SK-N-SH (cell line): ENCODE results near the gene DPM2. TPM values are rescaled to one million over a fixed set of nuclear protein-coding genes. Genes with fewer than 3 reads are reported as not detected.

Experiments
- CTCF ChIA-PET: fragments of 300-600, 350-600 bp; formaldehyde crosslinking; extraction: SDS; loops from one replicate; lab custom pipeline; 2021; lab: Yijun Ruan, JAX
- POLR2A ChIA-PET: fragments of 350-600 bp; sonication (Branson Sonifier 250); formaldehyde crosslinking; extraction: SDS; loops from one replicate; lab custom pipeline; 2020; ENCODE audit warnings: antibody characterized with exemption, inconsistent platforms; lab: Yijun Ruan, JAX
- DNase-seq: peaks from one replicate; pipeline ENCODE4 v3.0.0; 2012
- H2AFZ ChIP-seq: fragments of 200-600 bp; sonication (generic); 2 replicates; pipeline ENCODE4 v1.8.1; 2016; ENCODE audit warnings: antibody characterized with exemption, mild to moderate bottlenecking, low read depth
- H3F3A ChIP-seq: fragments of 200-600 bp; sonication (generic); replicated peaks from 2 replicates; pipeline ENCODE3; 2016; ENCODE audit warnings: antibody characterized with exemption, mild to moderate bottlenecking; ENCODE audit not compliant: insufficient read depth
- H3K27ac ChIP-seq, 2 experiments: fragments of 200-500 bp in 1 of 2; fragments of 200-600 bp in 1 of 2; sonication (Bioruptor generic) in 1 of 2; sonication (generic), shearing (Covaris generic) in 1 of 2; 2 replicates each; pipeline versions ENCODE4 v1.5.1 to v1.6.1; 2014 to 2016; ENCODE audit warnings: low read depth in 2 of 2, inconsistent platforms in 1 of 2, low read length in 1 of 2, mild to moderate bottlenecking in 1 of 2, mixed read lengths in 1 of 2
- H3K27me3 ChIP-seq: fragments of 200-600 bp; sonication (generic), shearing (Covaris generic); 2 replicates; pipeline ENCODE4 v1.6.1; 2016; ENCODE audit warnings: mixed run types; ENCODE audit not compliant: insufficient read depth
- H3K36me3 ChIP-seq, 2 experiments: fragments of 200-500 bp in 1 of 2; fragments of 200-600 bp in 1 of 2; sonication (Bioruptor generic) in 1 of 2; sonication (generic) in 1 of 2; replicated peaks in 1 of 2; 2 replicates each; pipeline versions ENCODE3 to v1.5.1; 2014 to 2016; ENCODE audit warnings: low read length in 1 of 2, mild to moderate bottlenecking in 1 of 2; ENCODE audit not compliant: insufficient read depth in 2 of 2, control insufficient read depth in 1 of 2
- H3K4me1 ChIP-seq, 2 experiments: fragments of 200-500 bp in 1 of 2; fragments of 200-600 bp in 1 of 2; sonication (Bioruptor generic) in 1 of 2; sonication (generic), shearing (Covaris generic) in 1 of 2; 2 replicates each; pipeline versions ENCODE4 v1.5.1 to v1.6.1; 2014 to 2016; ENCODE audit warnings: low read depth in 1 of 2, low read length in 1 of 2, mixed run types in 1 of 2; ENCODE audit not compliant: insufficient read depth in 2 of 2, control insufficient read depth in 1 of 2
- H3K4me2 ChIP-seq: fragments of 200-600 bp; sonication (generic), shearing (Covaris generic); 2 replicates; pipeline ENCODE4 v1.6.1; 2017; ENCODE audit warnings: mixed run types
- H3K4me3 ChIP-seq, 2 experiments: fragments of 200-500 bp in 1 of 2; fragments of 200-600 bp in 1 of 2; sonication (Bioruptor generic) in 1 of 2; sonication (generic), shearing (Covaris generic) in 1 of 2; 2 replicates each; pipeline versions ENCODE4 v1.5.1 to v1.8.1; 2014 to 2016; ENCODE audit warnings: low read depth in 2 of 2, inconsistent platforms in 1 of 2, low read length in 1 of 2, mild to moderate bottlenecking in 1 of 2, mixed read lengths in 1 of 2, moderate library complexity in 1 of 2
- H3K79me2 ChIP-seq: fragments of 200-600 bp; sonication (generic); 2 replicates; pipeline ENCODE4 v1.8.1; 2017; ENCODE audit warnings: mild to moderate bottlenecking; ENCODE audit not compliant: insufficient read depth
- H3K9ac ChIP-seq: fragments of 200-600 bp; sonication (generic); 2 replicates; pipeline ENCODE4 v1.6.1; 2017; ENCODE audit warnings: mixed run types
- H3K9me2 ChIP-seq: fragments of 200-600 bp; sonication (generic); 2 replicates; pipeline ENCODE4 v1.6.1; 2017; ENCODE audit warnings: mixed run types
- H3K9me3 ChIP-seq: fragments of 200-600 bp; sonication (generic); 2 replicates; pipeline ENCODE4 v1.6.1; 2017; ENCODE audit warnings: mixed run types, mild to moderate bottlenecking, moderate library complexity
- H4K20me1 ChIP-seq: fragments of 200-600 bp; sonication (generic); 2 replicates; pipeline ENCODE4 v1.6.1; 2017; ENCODE audit warnings: mild to moderate bottlenecking, mixed run types; ENCODE audit not compliant: insufficient read depth
- FOSL2 ChIP-seq: IDR thresholded peaks from 2 replicates; pipeline ENCODE4 v1.4.0; 2012; ENCODE audit warnings: low read depth, mild to moderate bottlenecking, moderate library complexity, borderline replicate concordance
- FOXJ3 ChIP-seq: sonication (generic); formaldehyde crosslinking; IDR thresholded peaks from 2 replicates; pipeline ENCODE4 v1.5.1; 2020; ENCODE audit warnings: mild to moderate bottlenecking, missing genetic modification reagents
- FOXM1 ChIP-seq: IDR thresholded peaks from 2 replicates; pipeline ENCODE4 v1.4.0; 2012; ENCODE audit warnings: low read depth, mild to moderate bottlenecking
- JUND ChIP-seq: IDR thresholded peaks from 2 replicates; pipeline ENCODE4 v1.4.0; 2012
- RXRA ChIP-seq: IDR thresholded peaks from 2 replicates; pipeline ENCODE4 v1.4.0; 2012; ENCODE audit warnings: low read depth, mild to moderate bottlenecking, borderline replicate concordance
- SIN3A ChIP-seq: IDR thresholded peaks from 2 replicates; pipeline ENCODE4 v1.6.1; 2012; ENCODE audit warnings: low read depth, mild to moderate bottlenecking, low read length, moderate library complexity, borderline replicate concordance
- SMC3 ChIP-seq: IDR thresholded peaks from 2 replicates; pipeline ENCODE4 v1.6.1; 2012; ENCODE audit warnings: low read depth, low read length, improper control_type of control experiment
- TAF1 ChIP-seq: IDR thresholded peaks from 2 replicates; pipeline ENCODE4 v1.6.1; 2012; ENCODE audit warnings: low read depth, mild to moderate bottlenecking, low read length, moderate library complexity, borderline replicate concordance
- TCF12 ChIP-seq: IDR thresholded peaks from 2 replicates; pipeline ENCODE4 v1.4.0; 2012
- WGBS: methylation state at CpG from one replicate; pipeline ENCODE4 v1.1.6; 2017; ENCODE audit warnings: low lambda C conversion rate; 5-methylcytosine and 5-hydroxymethylcytosine counted together
- polyA plus RNA-seq, 3 experiments: library from polyadenylated mRNA; depleted of rRNA; stranded (reverse); fragments of >200 nt; gene quantifications; 2 replicates each; pipeline ENCODE4 v1.2.3, GENCODE V29; 2012
- TF ChIP-seq, protein P1 (sequence below): IDR thresholded peaks from 2 replicates; pipeline ENCODE4 v1.6.1; 2012; ENCODE audit warnings: mild to moderate bottlenecking, low read depth, low read length, moderate library complexity
- TF ChIP-seq, protein P2 (sequence below): IDR thresholded peaks from 2 replicates; pipeline ENCODE4 v1.4.0; 2012; ENCODE audit warnings: low read depth, borderline replicate concordance
- TF ChIP-seq, protein P3 (sequence below): fragments of 200-600 bp; sonication (generic); IDR thresholded peaks from 2 replicates; pipeline ENCODE4 v1.6.1; 2017; ENCODE audit warnings: antibody characterized with exemption, mild to moderate bottlenecking, moderate library complexity
- TF ChIP-seq, protein P4 (sequence below): IDR thresholded peaks from 2 replicates; pipeline ENCODE4; 2012
- TF ChIP-seq, protein P5 (sequence below): fragments of 150-350 bp; IDR thresholded peaks from 2 replicates; pipeline ENCODE4 v1.6.1; 2017; ENCODE audit warnings: antibody characterized with exemption, low read length, low read depth, borderline replicate concordance
- TF ChIP-seq, protein P6 (sequence below): fragments of 150-350 bp; IDR thresholded peaks from 2 replicates; pipeline ENCODE4 v1.6.1; 2016; ENCODE audit warnings: mild to moderate bottlenecking, low read depth, low read length

The DPM2 gene
- polyA plus RNA-seq, 1 of the 3 experiments (the other 2 are of a cell fraction) = 106 TPM

DNA sequence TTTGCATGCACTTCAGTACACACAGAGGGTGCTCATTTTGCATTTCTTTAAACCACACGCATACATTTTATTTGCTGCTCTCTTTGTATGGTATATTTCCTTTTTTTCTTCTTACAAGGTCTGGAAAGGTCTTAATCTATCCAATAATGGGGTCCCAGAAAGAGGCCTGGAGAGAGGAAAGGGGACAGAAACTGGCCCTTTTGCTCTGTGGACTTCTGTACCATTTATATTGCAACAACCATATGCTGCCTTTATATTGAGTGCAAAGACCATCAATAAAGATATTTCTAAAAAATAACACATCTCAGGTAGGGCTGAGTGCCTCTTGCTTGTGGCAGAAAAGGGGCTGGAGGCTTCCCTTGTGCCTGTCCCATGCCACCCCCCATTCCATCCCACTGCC lies 15.5 kb upstream of the DPM2 start:
- Histone ChIP-seq H3K36me3 (peaks cover 0 to 3% of the 10 kb centered on the region in 2 experiments), H3K4me1 (peaks cover 0 to 60% of the 10 kb centered on the region in 2 experiments; a peak in 2 of 4 replicates), H3K9ac (no peak overlapping the region), H2AFZ (no peak overlapping the region), H3K27me3 (no peaks in the 10 kb centered on the region), H4K20me1 (peaks cover 51% of the 10 kb centered on the region), H3F3A (no peaks in the 10 kb centered on the region), H3K4me3 (no peak overlapping the region), H3K27ac (no peak overlapping the region), H3K9me2 (no peaks in the 10 kb centered on the region), H3K4me2 (no peak overlapping the region), H3K9me3 (no peaks in the 10 kb centered on the region), H3K79me2 (peaks cover 58% of the 10 kb centered on the region)
- ChIA-PET CTCF (interaction anchor here (0.6 to 9.9 kb wide), 6 partner anchors 10 to 1635 kb away, joined by 3 to 125 read pairs (median 15); no protein-coding TSS in a partner anchor), POLR2A (interaction anchor here (0.5 kb wide), 1 partner anchor 99 kb away, joined by 3 read pairs; no protein-coding TSS in a partner anchor)
- TF ChIP-seq SMC3 = no peak
- TF ChIP-seq, protein P1, sequence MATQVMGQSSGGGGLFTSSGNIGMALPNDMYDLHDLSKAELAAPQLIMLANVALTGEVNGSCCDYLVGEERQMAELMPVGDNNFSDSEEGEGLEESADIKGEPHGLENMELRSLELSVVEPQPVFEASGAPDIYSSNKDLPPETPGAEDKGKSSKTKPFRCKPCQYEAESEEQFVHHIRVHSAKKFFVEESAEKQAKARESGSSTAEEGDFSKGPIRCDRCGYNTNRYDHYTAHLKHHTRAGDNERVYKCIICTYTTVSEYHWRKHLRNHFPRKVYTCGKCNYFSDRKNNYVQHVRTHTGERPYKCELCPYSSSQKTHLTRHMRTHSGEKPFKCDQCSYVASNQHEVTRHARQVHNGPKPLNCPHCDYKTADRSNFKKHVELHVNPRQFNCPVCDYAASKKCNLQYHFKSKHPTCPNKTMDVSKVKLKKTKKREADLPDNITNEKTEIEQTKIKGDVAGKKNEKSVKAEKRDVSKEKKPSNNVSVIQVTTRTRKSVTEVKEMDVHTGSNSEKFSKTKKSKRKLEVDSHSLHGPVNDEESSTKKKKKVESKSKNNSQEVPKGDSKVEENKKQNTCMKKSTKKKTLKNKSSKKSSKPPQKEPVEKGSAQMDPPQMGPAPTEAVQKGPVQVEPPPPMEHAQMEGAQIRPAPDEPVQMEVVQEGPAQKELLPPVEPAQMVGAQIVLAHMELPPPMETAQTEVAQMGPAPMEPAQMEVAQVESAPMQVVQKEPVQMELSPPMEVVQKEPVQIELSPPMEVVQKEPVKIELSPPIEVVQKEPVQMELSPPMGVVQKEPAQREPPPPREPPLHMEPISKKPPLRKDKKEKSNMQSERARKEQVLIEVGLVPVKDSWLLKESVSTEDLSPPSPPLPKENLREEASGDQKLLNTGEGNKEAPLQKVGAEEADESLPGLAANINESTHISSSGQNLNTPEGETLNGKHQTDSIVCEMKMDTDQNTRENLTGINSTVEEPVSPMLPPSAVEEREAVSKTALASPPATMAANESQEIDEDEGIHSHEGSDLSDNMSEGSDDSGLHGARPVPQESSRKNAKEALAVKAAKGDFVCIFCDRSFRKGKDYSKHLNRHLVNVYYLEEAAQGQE = no peak
- TF ChIP-seq JUND = no peak
- no peak for TF ChIP-seq FOXJ3
- TF ChIP-seq, protein P2, sequence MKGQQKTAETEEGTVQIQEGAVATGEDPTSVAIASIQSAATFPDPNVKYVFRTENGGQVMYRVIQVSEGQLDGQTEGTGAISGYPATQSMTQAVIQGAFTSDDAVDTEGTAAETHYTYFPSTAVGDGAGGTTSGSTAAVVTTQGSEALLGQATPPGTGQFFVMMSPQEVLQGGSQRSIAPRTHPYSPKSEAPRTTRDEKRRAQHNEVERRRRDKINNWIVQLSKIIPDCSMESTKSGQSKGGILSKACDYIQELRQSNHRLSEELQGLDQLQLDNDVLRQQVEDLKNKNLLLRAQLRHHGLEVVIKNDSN = no peak
- TF ChIP-seq SIN3A = no peak
- TF ChIP-seq, protein P3, sequence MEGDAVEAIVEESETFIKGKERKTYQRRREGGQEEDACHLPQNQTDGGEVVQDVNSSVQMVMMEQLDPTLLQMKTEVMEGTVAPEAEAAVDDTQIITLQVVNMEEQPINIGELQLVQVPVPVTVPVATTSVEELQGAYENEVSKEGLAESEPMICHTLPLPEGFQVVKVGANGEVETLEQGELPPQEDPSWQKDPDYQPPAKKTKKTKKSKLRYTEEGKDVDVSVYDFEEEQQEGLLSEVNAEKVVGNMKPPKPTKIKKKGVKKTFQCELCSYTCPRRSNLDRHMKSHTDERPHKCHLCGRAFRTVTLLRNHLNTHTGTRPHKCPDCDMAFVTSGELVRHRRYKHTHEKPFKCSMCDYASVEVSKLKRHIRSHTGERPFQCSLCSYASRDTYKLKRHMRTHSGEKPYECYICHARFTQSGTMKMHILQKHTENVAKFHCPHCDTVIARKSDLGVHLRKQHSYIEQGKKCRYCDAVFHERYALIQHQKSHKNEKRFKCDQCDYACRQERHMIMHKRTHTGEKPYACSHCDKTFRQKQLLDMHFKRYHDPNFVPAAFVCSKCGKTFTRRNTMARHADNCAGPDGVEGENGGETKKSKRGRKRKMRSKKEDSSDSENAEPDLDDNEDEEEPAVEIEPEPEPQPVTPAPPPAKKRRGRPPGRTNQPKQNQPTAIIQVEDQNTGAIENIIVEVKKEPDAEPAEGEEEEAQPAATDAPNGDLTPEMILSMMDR = no peak
- TF ChIP-seq TCF12 = no peak
- TF ChIP-seq, protein P4, sequence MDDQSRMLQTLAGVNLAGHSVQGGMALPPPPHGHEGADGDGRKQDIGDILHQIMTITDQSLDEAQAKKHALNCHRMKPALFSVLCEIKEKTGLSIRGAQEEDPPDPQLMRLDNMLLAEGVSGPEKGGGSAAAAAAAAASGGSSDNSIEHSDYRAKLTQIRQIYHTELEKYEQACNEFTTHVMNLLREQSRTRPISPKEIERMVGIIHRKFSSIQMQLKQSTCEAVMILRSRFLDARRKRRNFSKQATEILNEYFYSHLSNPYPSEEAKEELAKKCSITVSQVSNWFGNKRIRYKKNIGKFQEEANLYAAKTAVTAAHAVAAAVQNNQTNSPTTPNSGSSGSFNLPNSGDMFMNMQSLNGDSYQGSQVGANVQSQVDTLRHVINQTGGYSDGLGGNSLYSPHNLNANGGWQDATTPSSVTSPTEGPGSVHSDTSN = no peak
- no peak for TF ChIP-seq FOXM1
- no peak for TF ChIP-seq TAF1
- TF ChIP-seq FOSL2 = no peak
- TF ChIP-seq, protein P5, sequence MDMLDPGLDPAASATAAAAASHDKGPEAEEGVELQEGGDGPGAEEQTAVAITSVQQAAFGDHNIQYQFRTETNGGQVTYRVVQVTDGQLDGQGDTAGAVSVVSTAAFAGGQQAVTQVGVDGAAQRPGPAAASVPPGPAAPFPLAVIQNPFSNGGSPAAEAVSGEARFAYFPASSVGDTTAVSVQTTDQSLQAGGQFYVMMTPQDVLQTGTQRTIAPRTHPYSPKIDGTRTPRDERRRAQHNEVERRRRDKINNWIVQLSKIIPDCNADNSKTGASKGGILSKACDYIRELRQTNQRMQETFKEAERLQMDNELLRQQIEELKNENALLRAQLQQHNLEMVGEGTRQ = no peak
- TF ChIP-seq, protein P6, sequence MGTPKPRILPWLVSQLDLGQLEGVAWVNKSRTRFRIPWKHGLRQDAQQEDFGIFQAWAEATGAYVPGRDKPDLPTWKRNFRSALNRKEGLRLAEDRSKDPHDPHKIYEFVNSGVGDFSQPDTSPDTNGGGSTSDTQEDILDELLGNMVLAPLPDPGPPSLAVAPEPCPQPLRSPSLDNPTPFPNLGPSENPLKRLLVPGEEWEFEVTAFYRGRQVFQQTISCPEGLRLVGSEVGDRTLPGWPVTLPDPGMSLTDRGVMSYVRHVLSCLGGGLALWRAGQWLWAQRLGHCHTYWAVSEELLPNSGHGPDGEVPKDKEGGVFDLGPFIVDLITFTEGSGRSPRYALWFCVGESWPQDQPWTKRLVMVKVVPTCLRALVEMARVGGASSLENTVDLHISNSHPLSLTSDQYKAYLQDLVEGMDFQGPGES = no peak
- no peak for TF ChIP-seq RXRA
- WGBS = 100% methylated on average over 1 of the region's 1 CpG
- no peak for DNase-seq
